DMS79 treated with DMSO at 0.1 percent for 48 hours (cell line): Measurements from ENCODE around the gene ASB16.

Experiments
- DNase-seq: peaks from one replicate; lab custom pipeline; 2025; lab: John Stamatoyannopoulos, UW

Gene ASB16

GRCh38 chr17:44188576-44189403, 18.3 kb downstream of the ASB16 start:
- no peak for DNase-seq

DNA sequence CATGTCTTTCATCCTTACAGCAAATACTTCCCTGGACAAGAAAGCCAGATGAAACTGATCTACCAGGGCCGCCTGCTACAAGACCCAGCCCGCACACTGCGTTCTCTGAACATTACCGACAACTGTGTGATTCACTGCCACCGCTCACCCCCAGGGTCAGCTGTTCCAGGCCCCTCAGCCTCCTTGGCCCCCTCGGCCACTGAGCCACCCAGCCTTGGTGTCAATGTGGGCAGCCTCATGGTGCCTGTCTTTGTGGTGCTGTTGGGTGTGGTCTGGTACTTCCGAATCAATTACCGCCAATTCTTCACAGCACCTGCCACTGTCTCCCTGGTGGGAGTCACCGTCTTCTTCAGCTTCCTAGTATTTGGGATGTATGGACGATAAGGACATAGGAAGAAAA, 20.0 kb downstream of the ASB16 start:
- no peak for DNase-seq

DNA sequence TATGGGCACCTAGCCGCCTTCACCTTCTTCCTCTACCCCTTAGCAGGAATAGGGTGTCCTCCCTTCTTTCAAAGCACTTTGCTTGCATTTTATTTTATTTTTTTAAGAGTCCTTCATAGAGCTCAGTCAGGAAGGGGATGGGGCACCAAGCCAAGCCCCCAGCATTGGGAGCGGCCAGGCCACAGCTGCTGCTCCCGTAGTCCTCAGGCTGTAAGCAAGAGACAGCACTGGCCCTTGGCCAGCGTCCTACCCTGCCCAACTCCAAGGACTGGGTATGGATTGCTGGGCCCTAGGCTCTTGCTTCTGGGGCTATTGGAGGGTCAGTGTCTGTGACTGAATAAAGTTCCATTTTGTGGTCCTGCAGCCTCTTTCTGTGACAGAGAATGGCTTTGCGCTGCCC, 20.9 kb downstream of the ASB16 start:
- DNase-seq, result no peak

GRCh38 chr17:44191941-44192496, 21.5 kb downstream of the ASB16 start:
- no peak for DNase-seq

- DNase-seq, result no peak
Observed at GRCh38 chr17:44192750-44193149, 22.2 kb downstream of the ASB16 start.

- DNase-seq, result no peak
Observed at GRCh38 chr17:44193326-44194084, 23.0 kb downstream of the ASB16 start.

DNA sequence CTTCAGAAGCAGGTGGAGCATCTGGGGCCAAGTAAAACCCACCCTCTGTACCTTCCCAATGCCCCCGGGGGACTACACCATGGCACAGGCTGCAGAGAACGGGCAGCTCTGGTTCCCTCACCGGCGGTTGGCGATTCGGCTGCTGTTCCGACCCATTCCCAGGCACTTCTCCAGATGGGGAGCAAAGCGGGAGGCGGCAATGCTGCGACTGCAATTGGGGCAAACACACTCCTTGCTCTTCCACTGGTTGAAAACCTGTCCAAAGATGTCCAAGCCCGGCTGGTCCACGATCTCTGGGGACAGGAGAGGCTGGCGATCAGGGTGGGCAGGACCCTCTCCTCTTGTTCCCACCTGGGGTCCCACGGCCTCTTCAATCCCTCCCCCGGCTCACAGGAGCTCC, 26.6 kb downstream of the ASB16 start:
- no peak for DNase-seq

GRCh38 chr17:44197980-44198720, 27.6 kb downstream of the ASB16 start:
- no peak for DNase-seq

DNA sequence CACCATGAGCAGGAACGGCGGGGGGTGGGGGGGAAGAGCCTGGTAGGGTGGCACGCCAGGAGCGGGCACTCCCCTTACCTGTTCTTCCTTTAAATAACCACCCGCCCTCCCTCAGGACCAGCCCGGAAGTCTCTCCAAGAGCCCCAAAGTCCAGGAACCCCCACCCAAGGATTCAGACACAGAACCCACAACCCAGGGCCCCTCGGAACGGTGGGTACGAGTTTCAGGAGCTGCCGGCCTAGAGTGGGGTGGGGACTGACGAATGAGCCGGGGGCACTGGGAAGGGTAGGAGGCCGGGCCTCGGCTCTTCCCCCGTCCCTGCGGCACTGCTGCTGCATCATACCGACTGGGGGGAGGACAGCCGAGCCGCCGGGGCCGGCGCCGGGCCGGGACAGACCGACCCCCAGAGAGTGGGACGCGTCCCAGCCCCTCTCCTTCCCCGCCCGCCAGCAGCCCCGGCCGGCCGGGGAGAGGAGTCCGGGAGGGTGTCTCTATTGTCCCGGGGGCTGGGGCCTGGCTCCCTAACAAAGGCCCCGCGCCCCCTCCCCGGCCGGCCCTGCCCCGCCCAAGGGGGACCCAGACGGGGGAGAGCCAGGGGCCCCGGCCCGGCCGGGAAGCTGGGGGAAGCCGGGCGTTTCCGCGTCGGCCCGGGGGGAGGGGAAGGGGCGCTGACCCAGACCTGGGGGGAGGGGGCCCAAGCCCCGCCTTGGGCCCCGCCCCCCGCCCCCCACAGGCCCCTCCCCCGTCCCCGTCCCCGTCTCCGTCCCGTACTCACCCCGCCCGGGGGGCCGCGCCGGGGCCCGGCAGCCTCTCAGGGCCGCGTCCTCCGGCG, 28.4 kb downstream of the ASB16 start:
- no peak for DNase-seq

DNA sequence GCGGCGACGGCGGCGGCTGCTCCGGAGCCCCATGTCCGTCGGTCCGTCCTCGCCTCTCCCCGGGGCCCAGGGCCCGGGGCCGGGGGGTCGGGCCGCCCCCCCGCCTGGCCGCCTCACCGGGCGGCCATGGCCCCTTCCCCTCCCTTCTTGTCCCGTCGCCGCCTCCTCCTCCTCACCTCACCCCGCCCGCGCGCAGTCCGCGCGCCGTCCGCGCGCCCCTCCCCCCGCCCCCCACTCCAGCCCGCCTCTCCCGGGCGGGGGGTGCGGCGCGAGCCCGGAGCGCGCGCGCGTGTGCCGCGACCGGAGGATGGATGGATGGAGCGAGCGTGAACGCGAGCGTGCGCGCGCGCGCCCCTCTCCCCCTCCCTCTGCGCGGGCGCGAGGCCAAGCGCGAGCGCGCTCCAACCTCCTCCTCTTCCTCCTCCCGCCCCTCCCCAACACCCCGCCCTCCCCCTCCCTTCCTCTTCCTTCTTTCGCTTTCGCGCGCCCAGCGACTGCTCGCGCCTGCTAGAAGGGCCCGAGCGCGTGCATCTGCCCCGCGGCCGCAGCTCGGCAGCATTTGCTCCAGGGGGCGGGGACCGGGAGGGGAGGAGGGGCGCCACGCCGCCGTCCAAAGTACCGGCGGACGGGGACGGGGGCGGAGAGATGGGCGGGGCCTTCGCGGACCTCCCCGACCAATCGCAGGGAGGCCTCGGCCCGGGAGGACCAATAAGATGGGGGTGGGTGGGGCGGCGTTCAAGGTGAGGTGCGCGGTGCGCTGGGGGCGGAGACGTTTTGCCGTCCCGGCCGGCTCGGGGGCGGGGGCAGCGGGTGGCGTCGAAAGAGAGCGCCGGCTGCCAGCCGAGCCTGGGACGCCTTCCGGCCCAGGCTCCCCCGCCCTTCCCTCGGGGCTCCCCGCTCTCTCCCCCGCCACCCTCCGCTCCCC, 29.3 kb downstream of the ASB16 start, which contains the start of gene ATXN7L3:
Gene ATXN7L3 (minus strand): TSS at position 332 of the 925 bp plus-strand sequence. CDS start 1,814 bp downstream, outside the sequence.
- peak; percentile 91 for DNase-seq

DNA sequence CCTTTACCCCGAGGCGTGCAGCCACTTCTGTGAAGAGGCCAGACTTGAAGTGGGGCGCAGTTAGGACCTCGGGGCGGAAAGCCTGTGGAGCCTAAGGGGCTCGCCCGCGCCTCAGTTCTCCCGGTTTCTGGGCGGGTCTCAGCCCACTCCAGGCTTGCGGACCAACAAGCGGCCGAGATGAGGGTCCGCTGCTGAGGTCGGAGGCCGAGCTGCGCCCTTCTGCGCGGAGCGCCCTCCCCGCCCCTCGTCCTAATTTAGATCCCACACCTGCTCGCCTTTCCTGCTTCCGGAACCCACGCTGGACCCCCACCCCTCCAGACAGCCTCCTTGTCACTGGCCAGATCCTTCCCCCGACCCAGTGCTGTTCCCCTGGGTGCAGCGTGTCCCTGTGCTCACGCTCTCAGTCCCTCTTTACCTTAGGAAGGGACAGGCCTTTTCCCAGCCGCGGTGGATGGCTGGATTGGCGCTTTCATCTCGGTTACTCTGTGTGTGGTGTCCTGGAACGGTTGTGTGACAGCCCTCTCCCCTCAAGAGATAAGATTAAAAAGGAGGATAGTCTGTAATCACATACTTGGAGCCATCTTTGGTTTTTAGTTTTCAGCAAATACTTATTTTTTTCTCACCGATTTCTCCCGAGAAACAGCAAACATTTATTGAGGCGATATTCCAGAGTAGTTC, 30.1 kb downstream of the ASB16 start:
- DNase-seq, result peak; percentile 60

- no peak for DNase-seq
Observed at GRCh38 chr17:44202756-44203155, 32.3 kb downstream of the ASB16 start.

- DNase-seq, result no peak
Observed at GRCh38 chr17:44203731-44204440, 33.4 kb downstream of the ASB16 start.

GRCh38 chr17:44204441-44204882, 34.0 kb downstream of the ASB16 start:
- DNase-seq, result no peak

DNA sequence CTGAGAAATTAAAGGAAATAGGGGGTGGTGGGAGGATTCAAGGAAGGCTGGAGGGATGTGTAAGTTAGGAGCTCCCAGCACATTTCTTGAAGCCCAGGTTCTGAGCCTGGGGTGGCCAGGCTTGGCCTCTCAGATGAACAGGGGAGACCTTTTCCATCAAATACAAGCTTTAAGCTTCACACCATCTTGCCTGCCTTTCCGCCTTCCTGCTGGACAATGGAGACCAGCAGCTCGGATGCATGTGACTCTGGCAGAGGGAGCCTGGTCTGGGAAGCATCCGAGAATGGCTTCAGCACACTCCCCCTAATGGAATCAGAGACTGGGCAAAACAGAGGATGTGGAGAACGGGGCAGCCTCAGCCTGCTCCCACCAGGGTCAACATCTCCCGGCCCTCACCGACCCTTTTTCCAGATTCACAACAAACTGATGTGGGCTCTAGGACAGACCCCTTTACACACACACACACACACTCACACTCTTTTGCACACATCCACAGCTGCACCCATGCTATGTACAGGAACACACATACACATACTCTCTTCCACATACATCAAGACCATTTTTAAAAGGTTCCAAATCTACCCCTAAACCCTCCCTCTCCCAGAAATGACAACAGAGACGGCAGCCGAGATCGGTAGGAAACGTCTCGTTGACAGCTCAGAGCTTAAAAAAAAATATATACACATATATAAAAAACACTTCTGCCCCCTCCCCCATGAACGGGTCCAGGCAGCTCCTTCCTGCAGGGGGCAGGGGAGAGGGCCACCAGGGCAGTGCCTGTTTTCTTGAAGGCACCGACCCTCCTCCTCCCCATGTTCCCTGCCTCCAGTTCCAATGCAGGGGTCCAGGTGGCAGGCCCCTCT, 35.7 kb downstream of the ASB16 start:
- DNase-seq, result no peak

- DNase-seq, result no peak
Observed at GRCh38 chr17:44206825-44207155, 36.3 kb downstream of the ASB16 start.

- DNase-seq, result no peak
Observed at GRCh38 chr17:44207319-44207718, 36.8 kb downstream of the ASB16 start.

DNA sequence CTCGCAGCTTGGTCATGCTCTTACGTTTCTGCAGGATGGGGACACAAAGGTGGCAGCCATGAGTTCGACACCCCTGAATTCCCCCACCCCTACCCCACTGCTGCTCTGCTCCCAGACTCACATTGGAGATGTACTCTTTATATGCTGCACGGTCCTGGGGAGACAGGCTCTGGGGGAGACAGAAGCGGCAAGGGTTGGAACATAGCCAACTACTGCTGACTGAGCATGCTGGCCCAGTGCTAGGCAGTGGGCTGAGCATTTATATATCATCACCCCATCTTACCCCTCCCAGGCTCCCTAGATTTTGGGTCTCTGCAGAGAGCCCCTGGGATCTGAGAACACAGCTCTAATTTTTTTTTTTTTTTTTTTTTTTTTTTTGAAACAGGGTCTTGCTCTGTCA, 37.2 kb downstream of the ASB16 start:
- DNase-seq, result no peak
